GM18526 (cell line): Measurements from ENCODE around the gene RSU1.

Experiments
- POLR2A ChIP-seq: IDR thresholded peaks from 3 replicates; pipeline ENCODE4 v1.6.1; 2011; ENCODE audit not compliant: insufficient read length; ENCODE audit errors: extremely low read depth

Gene RSU1

GRCh38 chr10:16777473-16778370, 39.5 kb downstream of the RSU1 start:
- TF ChIP-seq POLR2A, result no peak

GRCh38 chr10:16776896-16777295, 40.3 kb downstream of the RSU1 start:
- TF ChIP-seq POLR2A, result no peak

- no peak for TF ChIP-seq POLR2A
Observed at GRCh38 chr10:16773334-16773733, 43.9 kb downstream of the RSU1 start.

GRCh38 chr10:16770670-16771069, 46.6 kb downstream of the RSU1 start:
- no peak for TF ChIP-seq POLR2A

- no peak for TF ChIP-seq POLR2A
Observed at GRCh38 chr10:16770141-16770540, 47.1 kb downstream of the RSU1 start.

- no peak for TF ChIP-seq POLR2A
Observed at GRCh38 chr10:16769331-16769730, 47.9 kb downstream of the RSU1 start.

- no peak for TF ChIP-seq POLR2A
Observed at GRCh38 chr10:16768702-16769101, 48.5 kb downstream of the RSU1 start.

GRCh38 chr10:16765509-16766375, 51.5 kb downstream of the RSU1 start:
- TF ChIP-seq POLR2A, result no peak

- no peak for TF ChIP-seq POLR2A
Observed at GRCh38 chr10:16761300-16761699, 55.9 kb downstream of the RSU1 start.

- TF ChIP-seq POLR2A, result no peak
Observed at GRCh38 chr10:16756561-16757221, 60.5 kb downstream of the RSU1 start.

- TF ChIP-seq POLR2A, result no peak
Observed at GRCh38 chr10:16754765-16755164, 62.5 kb downstream of the RSU1 start.

- TF ChIP-seq POLR2A, result no peak
Observed at GRCh38 chr10:16752099-16752498, 65.1 kb downstream of the RSU1 start.

- TF ChIP-seq POLR2A, result no peak
Observed at GRCh38 chr10:16751244-16751643, 66.0 kb downstream of the RSU1 start.

GRCh38 chr10:16750461-16750860, 66.8 kb downstream of the RSU1 start:
- no peak for TF ChIP-seq POLR2A

GRCh38 chr10:16748749-16749148, 68.5 kb downstream of the RSU1 start:
- TF ChIP-seq POLR2A, result no peak
